ENCODE measurements around the gene TECPR2. TPM values are rescaled to one million over a fixed set of nuclear protein-coding genes. Genes with fewer than 3 reads are reported as not detected.

TECPR2 gene
- total and polyA plus RNA-seq, 2 of the 13 experiments (the other 11 are each of a cell fraction or from before 2014, with no cell fraction given), result 3.5 to 5.7 TPM

DNA sequence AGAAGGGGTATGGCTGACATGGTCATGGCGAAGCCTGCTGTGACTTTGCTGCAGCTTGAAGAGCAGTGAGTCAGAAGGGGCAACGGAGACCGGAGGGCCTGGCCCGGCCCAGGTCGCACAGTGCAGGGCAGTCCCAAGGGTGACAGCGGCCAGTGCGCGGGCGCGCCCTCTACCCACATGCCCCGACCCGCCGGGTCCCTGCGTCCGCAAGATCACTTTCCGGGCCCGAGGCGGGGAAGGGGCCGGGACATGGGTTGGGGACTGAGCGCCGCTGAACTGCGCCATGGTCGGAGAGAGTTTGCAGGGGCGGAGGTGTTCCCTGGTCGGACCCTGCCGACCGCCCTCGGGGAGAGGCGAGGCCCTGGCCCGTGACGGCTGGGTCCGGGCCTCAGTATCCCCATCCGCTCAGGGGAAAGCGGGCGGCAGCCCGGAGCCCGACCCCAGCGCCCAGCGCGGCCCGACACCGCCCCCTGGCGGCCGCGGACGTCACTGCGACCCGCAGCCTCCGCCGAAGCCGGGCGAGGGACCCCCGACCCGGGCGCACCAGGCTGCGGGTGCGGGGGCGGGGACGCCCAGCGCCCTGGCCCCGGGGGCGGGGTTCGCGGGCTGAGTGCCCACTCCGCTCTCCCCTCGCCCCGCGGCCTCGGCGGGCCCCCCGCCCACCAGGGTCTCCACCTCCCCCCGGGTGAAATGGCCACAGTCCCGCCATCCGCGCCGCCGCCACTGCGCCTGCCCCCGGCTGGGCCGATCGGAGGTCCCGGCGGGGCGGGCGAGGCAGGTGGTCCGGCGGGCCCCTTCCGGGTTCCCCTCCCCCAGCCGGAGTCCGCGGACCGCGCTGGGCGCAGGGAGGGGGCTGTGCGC lies 154.0 kb downstream of the TECPR2 start (continued):
- TF ChIP-seq, protein P1, sequence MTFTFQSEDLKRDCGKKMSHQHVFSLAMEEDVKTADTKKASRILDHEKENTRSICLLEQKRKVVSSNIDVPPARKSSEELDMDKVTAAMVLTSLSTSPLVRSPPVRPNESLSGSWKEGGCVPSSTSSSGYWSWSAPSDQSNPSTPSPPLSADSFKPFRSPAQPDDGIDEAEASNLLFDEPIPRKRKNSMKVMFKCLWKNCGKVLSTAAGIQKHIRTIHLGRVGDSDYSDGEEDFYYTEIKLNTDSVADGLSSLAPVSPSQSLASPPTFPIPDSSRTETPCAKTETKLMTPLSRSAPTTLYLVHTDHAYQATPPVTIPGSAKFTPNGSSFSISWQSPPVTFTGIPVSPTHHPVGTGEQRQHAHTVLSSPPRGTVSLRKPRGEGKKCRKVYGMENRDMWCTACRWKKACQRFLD (CRISPR knock-in tag; IDR thresholded peaks at IDR 0.05; ENCODE audit: borderline replicate concordance), result no peak
- TF ChIP-seq ZNF44 (CRISPR knock-in tag; IDR thresholded peaks at IDR 0.05) (no peak), ZNF333 (CRISPR knock-in tag; IDR thresholded peaks at IDR 0.05; ENCODE audit: borderline replicate concordance) (peak; percentile 81; the same call in 1 of the 2 replicates), ZNF790 (CRISPR knock-in tag; IDR thresholded peaks at IDR 0.05; ENCODE audit: borderline replicate concordance) (no peak), SP4 (CRISPR knock-in tag; IDR thresholded peaks at IDR 0.05) (no peak; the same call in 1 of the 2 replicates), ZSCAN20 (CRISPR knock-in tag; IDR thresholded peaks at IDR 0.05; ENCODE audit: borderline replicate concordance) (peak; percentile 33; the same call in 1 of the 2 replicates), NFYB (CRISPR knock-in tag; IDR thresholded peaks at IDR 0.05) (0 out of 2 replicates have a peak, but pooled peaks have one; percentile 19), ZNF317 (CRISPR knock-in tag; IDR thresholded peaks at IDR 0.05) (0 out of 2 replicates have a peak, but pooled peaks have one; percentile 28)
- TF ChIP-seq, protein P2, sequence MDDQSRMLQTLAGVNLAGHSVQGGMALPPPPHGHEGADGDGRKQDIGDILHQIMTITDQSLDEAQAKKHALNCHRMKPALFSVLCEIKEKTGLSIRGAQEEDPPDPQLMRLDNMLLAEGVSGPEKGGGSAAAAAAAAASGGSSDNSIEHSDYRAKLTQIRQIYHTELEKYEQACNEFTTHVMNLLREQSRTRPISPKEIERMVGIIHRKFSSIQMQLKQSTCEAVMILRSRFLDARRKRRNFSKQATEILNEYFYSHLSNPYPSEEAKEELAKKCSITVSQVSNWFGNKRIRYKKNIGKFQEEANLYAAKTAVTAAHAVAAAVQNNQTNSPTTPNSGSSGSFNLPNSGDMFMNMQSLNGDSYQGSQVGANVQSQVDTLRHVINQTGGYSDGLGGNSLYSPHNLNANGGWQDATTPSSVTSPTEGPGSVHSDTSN (CRISPR knock-in tag; IDR thresholded peaks at IDR 0.05; ENCODE audit: borderline replicate concordance), result no peak
- TF ChIP-seq, protein P3, sequence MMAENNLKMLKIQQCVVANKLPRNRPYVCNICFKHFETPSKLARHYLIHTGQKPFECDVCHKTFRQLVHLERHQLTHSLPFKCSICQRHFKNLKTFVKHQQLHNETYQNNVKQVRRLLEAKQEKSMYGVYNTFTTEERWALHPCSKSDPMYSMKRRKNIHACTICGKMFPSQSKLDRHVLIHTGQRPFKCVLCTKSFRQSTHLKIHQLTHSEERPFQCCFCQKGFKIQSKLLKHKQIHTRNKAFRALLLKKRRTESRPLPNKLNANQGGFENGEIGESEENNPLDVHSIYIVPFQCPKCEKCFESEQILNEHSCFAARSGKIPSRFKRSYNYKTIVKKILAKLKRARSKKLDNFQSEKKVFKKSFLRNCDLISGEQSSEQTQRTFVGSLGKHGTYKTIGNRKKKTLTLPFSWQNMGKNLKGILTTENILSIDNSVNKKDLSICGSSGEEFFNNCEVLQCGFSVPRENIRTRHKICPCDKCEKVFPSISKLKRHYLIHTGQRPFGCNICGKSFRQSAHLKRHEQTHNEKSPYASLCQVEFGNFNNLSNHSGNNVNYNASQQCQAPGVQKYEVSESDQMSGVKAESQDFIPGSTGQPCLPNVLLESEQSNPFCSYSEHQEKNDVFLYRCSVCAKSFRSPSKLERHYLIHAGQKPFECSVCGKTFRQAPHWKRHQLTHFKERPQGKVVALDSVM (CRISPR knock-in tag; IDR thresholded peaks at IDR 0.05), result no peak
- TF ChIP-seq, protein P4, sequence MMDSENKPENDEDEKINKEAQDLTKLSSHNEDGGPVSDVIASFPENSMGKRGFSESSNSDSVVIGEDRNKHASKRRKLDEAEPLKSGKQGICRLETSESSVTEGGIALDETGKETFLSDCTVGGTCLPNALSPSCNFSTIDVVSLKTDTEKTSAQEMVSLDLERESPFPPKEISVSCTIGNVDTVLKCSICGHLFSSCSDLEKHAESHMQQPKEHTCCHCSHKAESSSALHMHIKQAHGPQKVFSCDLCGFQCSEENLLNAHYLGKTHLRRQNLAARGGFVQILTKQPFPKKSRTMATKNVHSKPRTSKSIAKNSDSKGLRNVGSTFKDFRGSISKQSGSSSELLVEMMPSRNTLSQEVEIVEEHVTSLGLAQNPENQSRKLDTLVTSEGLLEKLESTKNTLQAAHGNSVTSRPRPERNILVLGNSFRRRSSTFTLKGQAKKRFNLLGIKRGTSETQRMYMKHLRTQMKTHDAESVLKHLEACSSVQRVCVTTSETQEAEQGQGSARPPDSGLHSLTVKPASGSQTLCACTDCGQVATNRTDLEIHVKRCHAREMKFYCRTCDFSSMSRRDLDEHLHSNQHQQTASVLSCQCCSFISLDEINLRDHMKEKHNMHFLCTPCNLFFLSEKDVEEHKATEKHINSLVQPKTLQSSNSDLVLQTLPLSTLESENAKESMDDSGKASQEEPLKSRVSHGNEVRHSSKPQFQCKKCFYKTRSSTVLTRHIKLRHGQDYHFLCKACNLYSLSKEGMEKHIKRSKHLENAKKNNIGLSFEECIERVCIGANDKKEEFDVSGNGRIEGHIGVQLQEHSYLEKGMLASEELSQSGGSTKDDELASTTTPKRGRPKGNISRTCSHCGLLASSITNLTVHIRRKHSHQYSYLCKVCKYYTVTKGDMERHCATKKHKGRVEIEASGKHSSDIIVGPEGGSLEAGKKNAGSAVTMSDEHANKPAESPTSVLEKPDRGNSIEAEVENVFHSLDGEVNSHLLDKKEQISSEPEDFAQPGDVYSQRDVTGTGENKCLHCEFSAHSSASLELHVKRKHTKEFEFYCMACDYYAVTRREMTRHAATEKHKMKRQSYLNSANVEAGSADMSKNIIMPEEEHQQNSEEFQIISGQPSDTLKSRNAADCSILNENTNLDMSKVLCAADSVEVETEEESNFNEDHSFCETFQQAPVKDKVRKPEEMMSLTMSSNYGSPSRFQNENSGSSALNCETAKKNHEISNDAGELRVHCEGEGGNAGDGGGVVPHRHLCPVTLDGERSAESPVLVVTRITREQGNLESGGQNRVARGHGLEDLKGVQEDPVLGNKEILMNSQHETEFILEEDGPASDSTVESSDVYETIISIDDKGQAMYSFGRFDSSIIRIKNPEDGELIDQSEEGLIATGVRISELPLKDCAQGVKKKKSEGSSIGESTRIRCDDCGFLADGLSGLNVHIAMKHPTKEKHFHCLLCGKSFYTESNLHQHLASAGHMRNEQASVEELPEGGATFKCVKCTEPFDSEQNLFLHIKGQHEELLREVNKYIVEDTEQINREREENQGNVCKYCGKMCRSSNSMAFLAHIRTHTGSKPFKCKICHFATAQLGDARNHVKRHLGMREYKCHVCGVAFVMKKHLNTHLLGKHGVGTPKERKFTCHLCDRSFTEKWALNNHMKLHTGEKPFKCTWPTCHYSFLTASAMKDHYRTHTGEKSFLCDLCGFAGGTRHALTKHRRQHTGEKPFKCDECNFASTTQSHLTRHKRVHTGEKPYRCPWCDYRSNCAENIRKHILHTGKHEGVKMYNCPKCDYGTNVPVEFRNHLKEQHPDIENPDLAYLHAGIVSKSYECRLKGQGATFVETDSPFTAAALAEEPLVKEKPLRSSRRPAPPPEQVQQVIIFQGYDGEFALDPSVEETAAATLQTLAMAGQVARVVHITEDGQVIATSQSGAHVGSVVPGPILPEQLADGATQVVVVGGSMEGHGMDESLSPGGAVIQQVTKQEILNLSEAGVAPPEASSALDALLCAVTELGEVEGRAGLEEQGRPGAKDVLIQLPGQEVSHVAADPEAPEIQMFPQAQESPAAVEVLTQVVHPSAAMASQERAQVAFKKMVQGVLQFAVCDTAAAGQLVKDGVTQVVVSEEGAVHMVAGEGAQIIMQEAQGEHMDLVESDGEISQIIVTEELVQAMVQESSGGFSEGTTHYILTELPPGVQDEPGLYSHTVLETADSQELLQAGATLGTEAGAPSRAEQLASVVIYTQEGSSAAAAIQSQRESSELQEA (CRISPR knock-in tag; IDR thresholded peaks at IDR 0.05; ENCODE audit: not compliant biosample characterization), result no peak
- TF ChIP-seq, protein P5, sequence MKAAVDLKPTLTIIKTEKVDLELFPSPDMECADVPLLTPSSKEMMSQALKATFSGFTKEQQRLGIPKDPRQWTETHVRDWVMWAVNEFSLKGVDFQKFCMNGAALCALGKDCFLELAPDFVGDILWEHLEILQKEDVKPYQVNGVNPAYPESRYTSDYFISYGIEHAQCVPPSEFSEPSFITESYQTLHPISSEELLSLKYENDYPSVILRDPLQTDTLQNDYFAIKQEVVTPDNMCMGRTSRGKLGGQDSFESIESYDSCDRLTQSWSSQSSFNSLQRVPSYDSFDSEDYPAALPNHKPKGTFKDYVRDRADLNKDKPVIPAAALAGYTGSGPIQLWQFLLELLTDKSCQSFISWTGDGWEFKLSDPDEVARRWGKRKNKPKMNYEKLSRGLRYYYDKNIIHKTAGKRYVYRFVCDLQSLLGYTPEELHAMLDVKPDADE (CRISPR knock-in tag; IDR thresholded peaks at IDR 0.05), result no peak
